Smooth muscle cell of trachea (primary cell): Measurements from ENCODE around the gene OR4C12. TPM values are rescaled to one million over a fixed set of nuclear protein-coding genes. Genes with fewer than 3 reads are reported as not detected.

Experiments used
- total RNA-seq: library from RNA; depleted of rRNA; stranded (reverse); fragments of >200 nt; gene quantifications from 2 replicates; pipeline ENCODE4 v1.2.1, GENCODE V29; 2014

Gene OR4C12
- total RNA-seq, result not detected in 2 replicates

DNA sequence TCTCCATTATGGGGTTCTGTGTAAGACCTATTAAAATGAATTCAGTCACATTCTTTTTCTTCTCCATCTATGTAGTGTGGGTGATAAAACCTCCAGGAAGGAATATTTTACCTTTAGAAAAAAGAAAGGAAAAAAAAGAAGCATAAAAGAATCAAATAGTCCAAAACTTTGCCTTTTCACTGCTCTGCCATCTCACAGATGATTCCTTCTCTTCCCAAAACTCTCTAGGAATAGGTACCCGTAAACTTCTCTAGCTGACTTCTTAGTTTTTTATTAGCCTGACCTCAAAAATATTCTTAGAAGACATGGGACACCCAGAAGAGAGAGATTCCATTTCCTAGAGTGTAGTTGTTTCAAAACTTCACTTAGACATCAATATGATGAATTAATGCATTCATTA lies at the start of gene OR4C12:
TSS of gene OR4C12 (minus strand) at position 101 of the 400 bp plus-strand sequence. CDS start at position 67, 34 bp downstream.

DNA sequence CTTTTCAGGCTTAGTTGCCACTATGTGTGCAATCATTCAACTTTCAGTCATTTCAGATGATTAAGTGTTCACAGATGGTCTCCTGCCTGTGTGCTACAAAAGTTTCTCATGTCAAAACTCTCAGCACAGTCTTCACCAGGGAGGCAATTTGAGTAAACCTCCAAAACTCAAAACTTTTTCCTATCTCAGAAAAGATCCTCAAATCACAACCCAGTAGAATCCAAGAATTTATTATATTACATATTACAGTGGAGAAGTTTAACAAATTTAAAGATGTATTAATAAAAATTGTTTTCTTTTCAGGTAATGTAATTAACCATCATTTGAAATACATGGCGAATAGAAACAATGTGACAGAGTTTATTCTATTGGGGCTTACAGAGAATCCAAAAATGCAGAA lies 30.2 kb downstream of the OR4C12 start, which contains the start of gene OR4C13:
TSS of gene OR4C13 (plus strand) at position 301 of the 400 bp plus-strand sequence. CDS start at position 333, 32 bp downstream.

Other genes with a start within 250 kb of the OR4C12 start
- not detected in 2 replicates for gene OR4C13, start 30.1 kb downstream of the OR4C12 start, total RNA-seq
- not detected in 2 replicates for gene OR4C45, start 50.3 kb upstream of the OR4C12 start, total RNA-seq